GM12878 (cell line): ENCODE data around the gene PCGF6. TPM values are rescaled to one million over a fixed set of nuclear protein-coding genes. Genes with fewer than 3 reads are reported as not detected.

ENCODE experiments used
- ATF2 ChIP-seq: IDR thresholded peaks from 2 replicates; pipeline ENCODE4 v1.6.1; 2012; ENCODE audit warnings: low read length, inconsistent platforms
- BMI1 ChIP-seq: fragments of 450-650 bp; IDR thresholded peaks from 2 replicates; pipeline ENCODE4 v1.6.1; 2016; ENCODE audit warnings: mild to moderate bottlenecking, moderate library complexity, borderline replicate concordance
- E2F4 ChIP-seq: IDR thresholded peaks from 2 replicates; pipeline ENCODE4 v1.6.1; 2012; ENCODE audit warnings: low read depth, low read length, improper control_type of control experiment
- FOXM1 ChIP-seq: IDR thresholded peaks from 2 replicates; pipeline ENCODE4 v1.6.1; 2012; ENCODE audit warnings: low read depth, mild to moderate bottlenecking, inconsistent platforms, low read length, moderate library complexity
- HSF1 ChIP-seq: fragments of 150-350 bp; IDR thresholded peaks from 2 replicates; pipeline ENCODE4 v1.6.1; 2014; ENCODE audit warnings: mild to moderate bottlenecking, low read depth, low read length
- IKZF1 ChIP-seq: fragments of 450-650 bp; conservative IDR thresholded peaks from 2 replicates; pipeline ENCODE4 v1.6.1; 2017; ENCODE audit warnings: antibody characterized with exemption, mild to moderate bottlenecking
- IKZF2 ChIP-seq, 2 experiments: fragments of 450-650 bp; IDR thresholded peaks; 2 replicates each; pipeline ENCODE4 v1.6.1; 2017; ENCODE audit warnings: mild to moderate bottlenecking in 2 of 2, moderate library complexity in 2 of 2
- IRF5 ChIP-seq: fragments of 450-650 bp; IDR thresholded peaks from 2 replicates; pipeline ENCODE4 v1.6.1; 2017; ENCODE audit warnings: borderline replicate concordance
- LARP7 ChIP-seq: fragments of 450-650 bp; IDR thresholded peaks from 2 replicates; pipeline ENCODE4 v1.6.1; 2017; ENCODE audit warnings: mild to moderate bottlenecking
- MXI1 ChIP-seq: fragments of 150-350 bp; IDR thresholded peaks from 2 replicates; pipeline ENCODE4 v1.6.1; 2011; ENCODE audit warnings: low read depth, mild to moderate bottlenecking, inconsistent platforms, low read length, improper control_type of control experiment
- POLR2A ChIP-seq: IDR thresholded peaks from 2 replicates; pipeline ENCODE4 v1.6.1; 2011; ENCODE audit warnings: low read depth, mild to moderate bottlenecking, low read length
- POLR2AphosphoS2 ChIP-seq: IDR thresholded peaks from 2 replicates; pipeline ENCODE4 v1.6.1; 2011; ENCODE audit warnings: low read depth, mild to moderate bottlenecking, low read length, improper control_type of control experiment, moderate library complexity
- PRDM15 ChIP-seq: fragments of 450-650 bp; formaldehyde crosslinking; IDR thresholded peaks from 2 replicates; pipeline ENCODE4 v1.4.0; 2020; ENCODE audit warnings: mild to moderate bottlenecking, moderate library complexity
- TCF12 ChIP-seq: IDR thresholded peaks from 2 replicates; pipeline ENCODE4 v1.6.1; 2011; ENCODE audit warnings: low read depth, mild to moderate bottlenecking, low read length
- WRNIP1 ChIP-seq: IDR thresholded peaks from 2 replicates; pipeline ENCODE4 v1.6.1; 2011; ENCODE audit warnings: low read depth, low read length, improper control_type of control experiment, borderline replicate concordance
- ZNF24 ChIP-seq: fragments of 450-650 bp; IDR thresholded peaks from 2 replicates; pipeline ENCODE4 v1.6.1; 2017; ENCODE audit warnings: antibody characterized with exemption, mild to moderate bottlenecking
- ZNF687 ChIP-seq: fragments of 450-650 bp; IDR thresholded peaks from 2 replicates; pipeline ENCODE4 v1.6.1; 2017; ENCODE audit warnings: mild to moderate bottlenecking, moderate library complexity
- polyA plus RNA-seq, 11 experiments: library from polyadenylated mRNA; depleted of rRNA in 4 of 11; unstranded in 6 of 11; stranded (reverse) in 5 of 11; fragments of >200 nt; fragmentation: Nextera tagmentation in 4 of 11; fragmentation: Illumina TruSeq in 1 of 11; extraction: Ambion mirVana in 4 of 11; extraction: Trizol in 1 of 11; gene quantifications; 1 replicate in 1 of 11; 2 replicates in 10 of 11; pipeline versions ENCODE4 v1.2.1 to v1.2.3, GENCODE V29; 2011 to 2016; ENCODE audit warnings: inconsistent platforms in 2 of 11, missing spikeins in 2 of 11, low read depth in 1 of 11
- total RNA-seq, 4 experiments: library from RNA; depleted of rRNA in 3 of 4; stranded (reverse); fragments of >200 nt in 3 of 4; fragmentation: Illumina TruSeq in 1 of 4; extraction: Trizol in 1 of 4; gene quantifications; 2 replicates each; pipeline versions ENCODE4 v1.2.1 to v1.2.3, GENCODE V29; 2013 to 2021

Gene PCGF6
- total and polyA plus RNA-seq, 10 of the 15 experiments (the other 5 are each of a cell fraction or from before 2014, with no cell fraction given), result 6.5 to 19.1 (median 12.7) TPM

- TF ChIP-seq E2F4 (no peak), POLR2A (peak; percentile 82), HSF1 (no peak), BMI1 (no peak), WRNIP1 (no peak), IKZF2 (IDR thresholded peaks at IDR 0.05) (no peak), FOXM1 (no peak), PRDM15 (CRISPR knock-in tag) (no peak), MXI1 (no peak), ATF2 (no peak), LARP7 (peak; percentile 77), ZNF24 (0 out of 2 replicates have a peak, but pooled peaks have one; percentile 5), IRF5 (no peak), IKZF1 (peak; percentile 88), TCF12 (no peak), POLR2AphosphoS2 (no peak), ZNF687 (peak; percentile 53; the same call in 1 of the 2 replicates)
Observed at GRCh38 chr10:103350517-103351260, at the start of gene PCGF6 (continued).
